ENCODE results near the gene ARHGEF35.
"Not testable (repeated sequence)": the region's sequence is repeated elsewhere in the genome, so short reads cannot be mapped to it uniquely, and the experiment has no call there.

The ARHGEF35 gene

DNA sequence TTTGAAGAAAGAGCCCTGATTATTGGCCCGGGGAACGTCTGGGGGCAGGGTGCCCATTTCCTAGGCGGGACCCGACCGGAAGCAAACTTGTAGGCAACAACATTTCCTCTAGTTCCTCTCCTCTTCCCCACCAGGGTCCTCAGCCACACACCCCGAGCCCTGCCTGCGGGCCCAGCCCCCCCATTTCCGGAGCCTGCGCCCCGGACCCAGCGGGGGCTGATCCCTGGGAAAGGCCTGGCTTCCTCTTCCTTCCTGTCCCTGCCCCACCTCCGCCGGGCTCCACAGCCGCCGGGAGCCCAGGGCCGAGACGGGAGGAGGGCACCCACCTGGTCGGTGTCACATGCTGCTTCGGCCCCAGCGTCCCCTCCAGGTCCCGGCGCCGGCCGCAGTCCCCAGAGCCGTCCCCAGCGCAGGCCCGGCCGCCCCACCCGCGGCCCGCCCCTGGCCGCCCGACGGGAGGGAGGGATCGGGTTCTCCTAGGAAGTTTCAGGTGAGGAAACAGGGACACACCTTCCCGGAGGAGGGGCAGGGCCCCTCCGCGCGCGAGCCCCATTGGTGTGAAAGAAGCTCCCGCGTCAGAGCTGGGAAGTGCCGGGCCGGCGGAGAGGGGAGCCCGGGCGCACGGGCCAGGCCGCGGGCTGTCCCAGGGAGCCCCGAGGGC lies at the start of gene ARHGEF35:
Gene ARHGEF35 (minus strand): TSS at position 622 of the 661 bp plus-strand sequence. CDS start 7,450 bp downstream, outside the sequence.
- DNase-seq (ENCODE audit: low spot score): not testable (repeated sequence)

DNA sequence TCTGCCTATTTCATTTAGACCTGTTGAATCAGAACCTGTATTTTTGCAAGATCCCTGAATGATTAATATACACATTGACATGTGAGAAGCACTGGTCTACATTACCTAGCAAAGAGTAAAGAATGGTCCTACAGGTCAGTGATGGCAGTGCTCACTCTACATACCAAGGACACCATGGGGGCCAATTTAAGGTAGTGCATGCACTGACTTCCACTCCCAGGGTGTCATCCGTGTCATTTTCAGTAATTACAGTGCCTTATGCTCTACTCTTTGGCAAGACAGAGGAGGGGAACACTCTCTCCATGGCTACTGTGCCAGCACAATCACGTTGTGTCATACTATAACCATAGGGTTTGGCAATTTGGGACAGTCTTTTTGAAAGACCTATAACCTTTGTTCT lies 49.7 kb upstream of the ARHGEF35 start:
- not testable (repeated sequence) for DNase-seq (ENCODE audit: low spot score)

DNA sequence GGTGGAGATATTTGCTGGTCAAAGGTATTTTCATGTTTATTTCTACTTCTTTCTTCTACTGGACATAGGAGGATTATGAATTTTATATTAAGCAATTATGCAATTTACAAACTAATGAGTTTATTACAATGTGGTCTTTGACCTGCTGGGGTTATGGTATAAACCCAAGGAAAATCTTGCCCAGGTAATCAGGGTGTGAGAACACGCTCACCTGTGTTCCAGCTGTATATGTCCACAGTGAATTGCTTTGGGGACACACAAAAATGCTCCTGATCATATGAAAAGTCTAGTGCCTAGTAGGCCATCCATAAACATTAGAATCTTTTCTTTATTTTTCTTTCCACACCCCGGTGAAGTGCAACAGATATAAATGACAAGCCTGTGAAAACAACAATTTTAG lies 43.7 kb upstream of the ARHGEF35 start, which contains the start of gene OR2A42:
Gene OR2A42 (minus strand): TSS at position 241 of the 400 bp plus-strand sequence. CDS start 6,762 bp downstream, outside the sequence.
- not testable (repeated sequence) for DNase-seq (ENCODE audit: low spot score)

DNA sequence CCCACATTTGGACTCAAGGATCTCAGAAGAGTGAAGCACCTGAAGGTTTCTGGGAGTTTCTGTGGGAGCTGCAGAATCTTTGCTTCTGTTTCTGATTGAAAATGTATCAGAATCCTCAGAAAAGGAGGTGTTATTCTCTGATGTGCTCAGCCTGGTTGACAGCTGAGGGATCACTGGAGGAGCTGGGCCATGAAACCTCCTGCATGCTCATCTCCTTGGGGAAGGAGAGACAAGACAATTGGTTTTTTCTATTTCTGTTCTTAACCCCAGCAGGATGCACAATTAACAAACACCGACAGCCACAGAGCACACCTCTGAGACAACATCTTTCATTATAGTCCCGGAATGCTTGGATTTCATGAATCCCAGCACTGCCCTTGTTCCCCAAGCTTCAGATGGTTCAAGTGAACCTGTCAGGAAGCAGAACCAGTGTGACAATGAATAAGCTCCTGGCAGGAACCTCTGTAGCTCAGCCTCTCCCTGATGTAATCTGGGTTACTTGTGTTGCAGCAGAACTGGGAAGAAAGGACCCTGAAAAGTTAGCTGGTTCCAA lies 43.0 kb upstream of the ARHGEF35 start:
- DNase-seq (ENCODE audit: low spot score): not testable (repeated sequence)

DNA sequence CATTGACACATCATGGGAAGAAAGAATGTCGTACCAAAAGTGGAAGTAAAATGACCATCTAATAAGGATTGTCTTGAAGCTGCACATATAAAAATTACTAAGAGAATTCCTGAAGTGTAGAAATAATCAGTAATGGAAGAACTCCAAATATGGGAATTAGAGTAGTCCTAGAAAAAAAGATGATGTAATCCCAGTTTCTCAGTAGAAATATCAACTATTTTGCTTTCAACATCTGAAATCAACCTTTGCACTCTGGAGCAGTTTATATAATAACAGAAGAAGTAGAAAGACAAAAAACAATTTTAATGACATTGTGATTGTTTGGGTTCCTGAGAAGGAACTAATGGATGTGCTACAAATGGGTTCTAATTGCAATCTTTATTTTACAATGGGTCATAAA lies 37.4 kb upstream of the ARHGEF35 start:
- not testable (repeated sequence) for DNase-seq (ENCODE audit: low spot score)

DNA sequence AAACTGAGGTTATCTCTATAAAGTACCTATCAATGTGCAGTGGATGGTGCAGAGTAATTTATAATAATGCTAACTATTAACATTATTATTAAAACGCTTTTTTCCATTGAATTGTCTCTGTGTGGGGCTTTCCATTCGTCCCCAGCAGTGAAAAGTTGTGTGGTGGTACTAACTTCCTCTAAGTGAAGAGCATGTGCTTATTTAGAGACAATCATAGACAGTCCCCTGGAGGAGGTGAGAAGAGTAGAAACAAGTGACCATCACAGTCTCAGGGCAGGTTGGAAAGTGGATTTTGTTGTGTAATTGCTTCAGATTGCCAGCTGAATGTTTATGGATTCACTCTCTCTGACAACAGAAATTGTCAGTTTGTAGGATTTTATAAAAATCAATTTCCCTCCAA lies 35.4 kb upstream of the ARHGEF35 start:
- not testable (repeated sequence) for DNase-seq (ENCODE audit: low spot score)

DNA sequence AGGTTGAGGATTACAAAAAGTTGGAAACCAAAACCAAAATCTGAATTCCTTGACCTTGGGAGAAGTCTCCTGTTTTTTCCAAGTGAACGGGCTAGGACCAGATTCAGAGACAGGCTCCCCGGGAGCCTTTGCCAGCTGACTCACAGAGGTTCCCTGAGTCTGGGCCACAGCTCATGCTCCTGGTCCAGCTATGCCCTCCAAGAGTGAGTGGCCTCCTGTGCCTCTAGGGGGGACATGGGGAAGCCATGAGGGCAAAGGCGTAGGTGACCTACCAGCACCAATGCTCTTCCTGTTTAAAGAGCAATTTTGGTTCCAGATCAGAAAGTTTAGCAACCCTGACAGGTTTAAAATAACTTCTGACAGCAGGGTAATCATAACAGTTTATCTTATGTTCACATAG lies 33.2 kb upstream of the ARHGEF35 start:
- DNase-seq (ENCODE audit: low spot score): not testable (repeated sequence)

DNA sequence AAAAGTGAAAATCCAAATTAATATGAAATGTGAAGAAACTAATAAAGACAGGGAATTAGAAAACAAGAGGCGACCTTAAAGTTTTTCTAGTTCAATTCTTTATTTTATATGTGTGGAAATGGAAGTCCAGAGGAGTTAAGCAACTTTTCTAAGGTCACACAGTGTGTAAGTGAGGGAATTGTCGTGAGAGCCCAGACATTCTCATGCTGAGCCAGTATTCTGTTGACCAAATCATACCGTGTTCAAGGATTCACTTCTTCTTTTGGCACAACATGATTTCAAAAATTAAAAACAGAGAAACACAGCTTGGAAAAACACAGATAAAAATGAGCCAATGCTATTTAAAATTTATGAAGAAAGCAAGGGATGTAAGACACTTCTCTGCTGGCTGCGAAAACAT lies 31.2 kb upstream of the ARHGEF35 start:
- not testable (repeated sequence) for DNase-seq (ENCODE audit: low spot score)

DNA sequence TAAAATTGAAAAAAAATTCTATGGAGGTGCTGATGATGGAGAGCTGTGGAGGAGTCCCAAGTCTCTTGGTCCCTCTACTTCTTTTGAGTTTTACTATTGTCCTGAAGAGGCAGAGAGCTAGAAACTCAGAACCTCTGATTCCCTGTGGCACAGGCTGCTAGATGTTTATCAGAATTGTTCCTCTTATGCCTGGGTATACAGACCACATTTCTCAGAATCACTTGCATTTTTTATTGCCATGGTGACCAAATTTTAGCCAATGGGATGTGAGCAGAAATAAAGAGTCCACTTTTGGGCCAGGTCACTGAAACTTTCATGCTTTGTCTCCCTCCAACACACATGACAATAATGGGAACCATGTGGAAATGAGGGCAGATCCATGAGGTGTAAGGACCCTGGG lies 28.0 kb upstream of the ARHGEF35 start:
- DNase-seq (ENCODE audit: low spot score): not testable (repeated sequence)

DNA sequence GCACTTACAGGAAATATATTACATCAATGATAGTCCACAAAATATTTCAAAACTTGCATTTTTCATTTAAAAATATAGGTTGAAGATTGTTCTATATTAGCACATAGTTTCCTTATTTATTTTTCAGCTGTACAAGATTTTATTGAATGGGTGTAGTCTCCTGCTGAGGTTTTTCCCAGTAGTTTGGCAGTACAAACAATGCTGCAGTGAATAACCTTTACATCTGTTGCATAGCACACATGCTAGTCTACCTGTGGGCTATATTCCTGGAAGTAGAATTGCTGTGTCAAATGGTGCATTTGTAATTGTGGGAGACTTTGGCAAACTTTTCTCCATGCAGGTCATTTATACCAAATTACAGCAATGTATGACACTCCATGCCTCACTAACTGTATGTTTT lies 24.9 kb upstream of the ARHGEF35 start:
- DNase-seq (ENCODE audit: low spot score): not testable (repeated sequence)

DNA sequence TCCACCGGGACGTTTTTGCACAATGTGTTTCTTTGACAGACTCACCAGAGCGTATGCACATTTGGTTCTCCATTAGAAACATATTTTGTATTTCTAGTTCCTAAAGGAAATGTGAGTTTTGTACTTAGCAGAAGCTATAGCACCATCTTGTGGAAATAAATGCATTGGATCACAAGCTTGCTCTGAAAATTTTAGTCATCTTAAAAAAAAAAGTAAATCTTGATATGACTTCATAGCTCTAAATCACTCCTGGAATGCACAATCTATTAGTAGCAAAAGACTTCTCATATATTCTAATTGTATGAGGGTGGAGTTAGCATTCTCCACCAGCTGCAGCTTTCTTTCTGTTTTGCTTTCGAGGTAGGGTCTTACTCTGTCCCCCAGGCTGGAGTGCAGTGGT lies 23.5 kb upstream of the ARHGEF35 start:
- DNase-seq (ENCODE audit: low spot score): not testable (repeated sequence)

DNA sequence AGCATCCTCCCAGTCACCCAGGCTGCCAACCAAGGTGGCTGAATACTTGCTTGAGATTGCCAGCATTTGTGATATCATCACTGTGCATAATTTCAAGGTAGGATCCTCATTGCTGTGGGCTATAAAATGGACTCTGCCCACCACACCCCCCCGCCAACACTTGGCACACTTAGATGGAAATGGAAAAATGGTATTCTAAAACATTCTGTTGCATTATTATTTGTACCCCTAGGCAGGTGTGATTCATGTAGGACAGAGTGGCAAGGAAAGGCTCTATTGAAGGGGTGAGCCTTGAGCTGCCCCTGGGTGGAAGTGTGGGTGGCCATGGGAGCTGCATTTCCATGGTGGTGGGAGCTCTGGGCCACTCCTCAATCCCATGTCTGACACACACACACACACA lies 22.9 kb upstream of the ARHGEF35 start:
- DNase-seq (ENCODE audit: low spot score): not testable (repeated sequence)

DNA sequence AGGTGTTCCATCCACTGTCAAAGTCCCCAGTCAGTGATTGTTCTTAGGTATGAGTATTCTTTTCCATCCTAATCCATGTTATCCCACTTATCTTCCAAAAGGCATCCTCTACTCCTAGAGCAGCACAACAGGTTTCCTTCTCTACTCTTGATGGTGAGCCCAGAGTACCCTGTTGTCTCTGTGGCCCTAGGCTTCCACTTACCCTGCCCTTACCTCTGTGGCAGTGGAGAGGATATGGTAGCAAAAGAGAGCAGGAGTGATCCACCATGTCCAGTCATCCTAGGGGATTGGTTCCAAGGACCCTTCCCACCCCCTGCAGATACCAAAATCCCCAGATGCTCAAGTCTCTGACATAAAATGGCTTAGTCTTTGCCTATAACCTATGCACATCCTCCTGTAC lies 21.6 kb upstream of the ARHGEF35 start:
- not testable (repeated sequence) for DNase-seq (ENCODE audit: low spot score)

DNA sequence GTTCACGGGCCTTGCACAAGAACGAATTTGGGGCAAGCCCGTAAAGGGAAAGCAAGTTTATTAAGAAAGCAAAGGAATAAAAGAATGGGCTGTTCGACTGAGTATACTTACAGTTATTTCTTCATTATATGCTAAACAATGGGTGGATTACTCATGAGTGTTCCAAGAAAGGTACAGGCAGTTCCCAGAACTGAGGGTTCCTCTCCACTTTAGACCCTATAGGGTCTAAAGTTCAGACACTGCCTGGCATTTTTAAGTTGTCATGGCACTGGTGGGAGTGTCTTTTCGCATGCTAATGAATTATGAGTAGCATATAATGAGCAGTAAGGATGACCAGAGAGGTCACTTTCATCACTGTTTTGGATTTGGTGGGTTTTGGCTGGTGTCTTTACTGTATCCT lies 9.7 kb upstream of the ARHGEF35 start:
- DNase-seq (ENCODE audit: low spot score): not testable (repeated sequence)

DNA sequence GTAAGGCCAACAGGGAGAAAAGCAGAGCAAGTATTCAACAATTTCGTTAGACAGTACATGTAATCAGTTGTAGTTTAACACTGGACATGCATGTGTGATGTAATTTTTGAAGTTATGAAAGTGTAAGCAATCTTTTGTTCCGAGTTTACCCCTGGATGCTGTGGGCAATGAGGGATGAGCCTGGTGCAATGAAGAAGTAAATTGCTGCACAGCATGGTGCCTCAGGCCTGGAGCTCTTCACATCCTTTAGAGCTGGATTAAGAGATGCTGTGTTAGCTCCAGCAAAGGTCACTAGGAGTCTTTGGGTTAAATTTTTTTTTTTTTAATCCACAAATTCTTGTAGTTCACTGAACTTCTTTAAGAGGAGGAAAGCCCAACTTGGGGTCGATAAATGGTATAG lies 7.5 kb upstream of the ARHGEF35 start:
- not testable (repeated sequence) for DNase-seq (ENCODE audit: low spot score)

DNA sequence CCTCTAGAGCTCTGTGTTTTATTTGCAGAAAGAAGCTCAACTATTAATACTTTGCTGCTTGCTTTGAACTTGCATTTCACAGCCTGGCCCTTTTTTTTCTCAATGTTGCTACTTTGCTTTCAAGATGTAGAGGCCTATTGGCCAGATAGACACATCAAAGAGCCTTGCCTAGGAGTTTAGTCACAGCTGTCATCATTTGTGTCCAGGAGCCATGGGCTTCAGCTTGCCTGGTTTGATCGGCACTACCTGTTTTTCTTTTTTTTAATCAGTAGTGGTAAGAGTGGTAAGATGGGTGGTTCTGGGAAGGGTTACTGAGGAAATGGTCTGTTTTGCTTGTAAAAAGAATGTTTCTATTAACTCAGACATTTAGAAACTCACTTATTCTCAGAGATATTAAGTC lies 6.3 kb upstream of the ARHGEF35 start:
- DNase-seq (ENCODE audit: low spot score): not testable (repeated sequence)

DNA sequence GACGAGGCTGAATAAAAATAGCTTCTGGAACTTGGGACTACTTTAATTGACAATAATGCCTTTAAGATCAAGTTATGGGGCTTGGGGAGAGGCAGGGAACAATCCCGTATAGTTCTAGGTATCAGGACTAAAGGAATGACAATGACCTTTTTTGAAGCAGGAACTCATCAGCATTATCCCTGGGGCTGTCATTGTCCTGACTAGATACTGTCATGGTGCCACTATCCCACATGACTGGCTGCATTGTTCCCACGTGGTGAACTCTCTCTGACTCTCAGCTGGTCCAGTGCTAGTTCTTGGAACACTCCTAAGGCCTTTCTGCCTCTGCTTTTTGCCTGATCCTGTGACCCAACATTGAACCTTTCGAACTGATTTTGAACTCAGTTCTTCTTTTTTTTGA lies 3.3 kb upstream of the ARHGEF35 start:
- not testable (repeated sequence) for DNase-seq (ENCODE audit: low spot score)

DNA sequence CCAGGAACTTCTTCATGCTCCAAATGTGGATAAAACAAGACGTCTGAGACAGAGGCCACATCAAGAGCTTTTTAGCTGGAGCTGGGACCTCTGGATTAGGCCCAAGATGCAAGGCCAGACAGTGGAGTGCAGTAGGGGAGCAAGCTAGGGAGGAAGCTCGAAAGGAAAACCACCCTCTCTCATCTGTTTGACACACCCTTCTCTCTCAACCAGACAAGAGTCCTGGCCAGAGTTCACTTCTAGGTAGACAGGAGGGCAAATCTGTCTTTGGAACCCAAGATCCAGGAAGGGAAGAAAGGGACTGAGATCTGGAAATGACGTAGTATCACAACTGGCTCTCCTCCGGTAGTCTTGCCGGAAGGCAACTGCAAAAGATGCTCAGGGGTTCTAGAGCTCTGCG lies 1.2 kb downstream of the ARHGEF35 start:
- DNase-seq (ENCODE audit: low spot score): not testable (repeated sequence)

DNA sequence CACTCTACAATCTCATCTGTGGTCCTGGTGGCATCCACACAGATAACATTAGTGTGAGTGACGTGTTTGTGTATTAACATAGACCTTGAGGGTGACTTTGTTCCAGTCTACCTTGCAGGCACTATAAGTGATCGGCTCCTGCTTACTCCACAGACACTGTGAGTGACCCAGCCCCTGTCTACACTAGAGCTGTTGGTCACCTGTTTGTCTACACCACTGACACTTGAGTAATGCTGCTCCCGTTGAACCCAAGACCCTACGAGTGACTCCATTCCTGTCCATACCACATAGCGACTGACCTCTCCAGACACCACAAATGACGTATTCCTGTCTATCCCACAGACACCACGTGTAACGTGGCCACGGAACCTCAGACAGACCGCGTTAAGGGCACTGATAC lies 1.9 kb downstream of the ARHGEF35 start:
- not testable (repeated sequence) for DNase-seq (ENCODE audit: low spot score)

DNA sequence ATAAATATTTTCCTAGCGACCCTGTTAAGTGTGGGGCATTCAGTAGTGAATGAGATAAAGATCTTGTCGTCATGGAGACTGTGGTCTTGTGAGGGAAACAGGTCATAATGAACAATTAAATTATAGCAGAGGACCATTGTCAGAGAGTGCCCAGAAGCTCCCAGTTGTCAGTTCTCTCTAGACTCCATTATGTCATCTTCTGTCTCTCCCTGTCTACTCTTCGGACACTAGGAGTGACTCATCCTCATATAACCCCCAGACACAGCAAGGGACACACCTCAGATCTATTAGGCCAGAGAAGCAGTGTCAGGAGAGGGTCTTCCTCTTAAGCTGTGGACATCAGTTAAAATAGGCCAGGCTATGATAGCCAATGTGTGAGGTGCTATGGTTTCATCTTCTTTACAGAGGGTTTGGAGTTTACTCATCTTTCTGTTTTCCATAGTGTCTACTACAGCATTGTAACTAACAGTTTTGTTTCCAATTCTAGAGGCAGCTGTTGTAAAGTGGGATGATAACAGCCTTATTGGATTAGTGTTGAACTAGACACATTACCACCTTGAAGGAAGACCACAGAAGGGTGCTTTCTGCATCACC lies 7.0 kb downstream of the ARHGEF35 start:
- not testable (repeated sequence) for DNase-seq (ENCODE audit: low spot score)

DNA sequence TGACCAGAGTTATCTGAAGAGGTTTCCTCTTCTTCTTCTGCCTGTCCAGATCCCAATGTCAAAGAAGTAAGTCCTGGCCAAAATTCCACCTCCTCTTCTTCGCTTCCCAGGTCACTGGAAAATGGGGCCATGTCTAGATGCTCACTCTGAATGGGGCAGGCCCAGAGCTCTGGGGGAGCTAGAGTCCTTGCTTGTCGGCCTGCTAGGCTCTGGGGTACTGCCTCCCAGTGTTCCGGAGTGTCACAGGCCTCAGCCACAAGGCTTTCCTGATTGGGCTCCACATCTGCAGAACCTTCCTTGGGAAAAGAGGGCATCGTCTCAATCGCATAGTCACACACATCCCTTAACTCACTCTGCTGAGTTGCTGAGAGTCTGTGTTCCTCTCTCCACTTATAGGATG lies 7.8 kb downstream of the ARHGEF35 start:
- DNase-seq (ENCODE audit: low spot score): not testable (repeated sequence)

DNA sequence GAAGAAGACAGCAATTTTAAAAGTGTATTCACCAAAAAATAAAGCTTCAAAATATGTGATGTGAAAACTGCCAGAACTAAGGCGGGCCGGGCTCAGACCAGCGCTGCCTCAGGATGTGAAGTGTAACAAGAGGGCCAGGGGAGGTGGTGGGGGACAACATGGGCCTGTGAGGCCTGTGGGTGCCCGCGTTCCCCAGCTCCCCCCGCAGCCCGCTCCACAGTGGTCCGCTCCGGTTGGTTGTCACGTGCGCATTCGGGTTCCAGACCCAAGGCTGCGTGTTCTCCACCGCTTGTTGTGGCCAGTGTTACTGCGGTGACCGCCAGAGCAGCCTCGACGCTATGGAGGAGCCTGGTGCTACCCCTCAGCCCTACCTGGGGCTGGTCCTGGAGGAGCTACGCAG lies 12.5 kb downstream of the ARHGEF35 start, which contains the start of gene CTAGE4:
Gene CTAGE4 (plus strand): TSS at position 301 of the 400 bp plus-strand sequence. CDS start 38 bp downstream, at position 339.
- DNase-seq (ENCODE audit: low spot score): not testable (repeated sequence)

DNA sequence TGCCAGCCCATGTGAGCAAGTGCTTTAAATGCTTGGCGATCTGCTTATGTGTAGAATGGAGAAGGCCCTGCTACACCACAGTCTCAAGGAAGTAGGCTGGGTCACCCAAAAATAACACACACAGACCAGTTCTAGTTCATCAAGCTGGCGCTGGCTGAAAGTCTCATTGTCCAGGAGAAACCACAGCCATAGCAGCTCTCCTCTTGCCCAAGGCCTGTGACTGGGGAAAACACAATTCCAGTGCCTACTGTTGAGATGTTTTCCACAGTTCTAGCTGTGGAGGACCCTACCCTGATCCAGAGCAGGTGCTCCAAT lies 16.5 kb downstream of the ARHGEF35 start:
- DNase-seq (ENCODE audit: low spot score): not testable (repeated sequence)

Measured in HuH-7 (cell line).